Measurements from ENCODE around the gene EDARADD.

EDARADD gene

DNA sequence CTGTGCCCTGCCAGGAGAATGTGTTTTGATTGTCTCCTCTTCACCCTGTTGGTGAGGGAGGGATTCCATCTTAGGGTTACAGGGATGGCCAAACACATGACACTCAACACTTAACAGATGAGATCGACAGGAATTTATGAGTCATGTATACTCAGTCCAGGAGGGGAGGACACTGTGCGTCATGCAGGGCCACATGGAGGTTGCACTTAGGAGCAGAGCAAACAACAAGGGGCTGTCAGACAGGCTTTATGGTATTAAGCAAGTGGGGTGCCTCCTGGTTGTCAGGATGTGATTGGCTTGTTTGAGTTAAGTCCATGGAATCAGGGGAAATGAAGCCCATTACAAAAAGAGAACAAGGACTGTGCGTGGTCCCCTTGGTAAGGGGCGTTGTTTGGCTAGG lies 26.9 kb downstream of the EDARADD start:
- Histone ChIP-seq H3K27ac (ENCODE audit: low read depth, low read length) (no peak overlapping the region), H3K36me3 (ENCODE audit: control insufficient read depth, insufficient read depth, low read length) (no peaks in the 10 kb centered on the region), H3K9ac (ENCODE audit: low read length) (no peak overlapping the region), H3K4me1 (ENCODE audit: control insufficient read depth, insufficient read depth, low read length) (no peaks in the 10 kb centered on the region), H3K27me3 (ENCODE audit: control insufficient read depth, insufficient read depth, low read length) (no peaks in the 10 kb centered on the region), H3K4me3 (ENCODE audit: low read length) (no peak overlapping the region)

GRCh38 chr1:236421850-236422516 lies 27.9 kb downstream of the EDARADD start:
- H3K27me3 ChIP-seq (ENCODE audit: control insufficient read depth, insufficient read depth, low read length): no peaks in the 10 kb centered on the region
- no peak overlapping the region for H3K9ac ChIP-seq (ENCODE audit: low read length)
- H3K4me3 ChIP-seq (ENCODE audit: low read length): no peak overlapping the region
- no peak overlapping the region for H3K27ac ChIP-seq (ENCODE audit: low read depth, low read length)
- H3K36me3 ChIP-seq (ENCODE audit: control insufficient read depth, insufficient read depth, low read length): no peaks in the 10 kb centered on the region
- H3K4me1 ChIP-seq (ENCODE audit: control insufficient read depth, insufficient read depth, low read length): no peaks in the 10 kb centered on the region

- H3K27me3 ChIP-seq (ENCODE audit: control insufficient read depth, insufficient read depth, low read length): no peaks in the 10 kb centered on the region
- no peaks in the 10 kb centered on the region for H3K4me1 ChIP-seq (ENCODE audit: control insufficient read depth, insufficient read depth, low read length)
- H3K9ac ChIP-seq (ENCODE audit: low read length): no peak overlapping the region
- no peak overlapping the region for H3K27ac ChIP-seq (ENCODE audit: low read depth, low read length)
- H3K4me3 ChIP-seq (ENCODE audit: low read length): no peak overlapping the region
- no peaks in the 10 kb centered on the region for H3K36me3 ChIP-seq (ENCODE audit: control insufficient read depth, insufficient read depth, low read length)
These were observed 28.4 kb downstream of the EDARADD start for GRCh38 chr1:236422517-236422876.

DNA sequence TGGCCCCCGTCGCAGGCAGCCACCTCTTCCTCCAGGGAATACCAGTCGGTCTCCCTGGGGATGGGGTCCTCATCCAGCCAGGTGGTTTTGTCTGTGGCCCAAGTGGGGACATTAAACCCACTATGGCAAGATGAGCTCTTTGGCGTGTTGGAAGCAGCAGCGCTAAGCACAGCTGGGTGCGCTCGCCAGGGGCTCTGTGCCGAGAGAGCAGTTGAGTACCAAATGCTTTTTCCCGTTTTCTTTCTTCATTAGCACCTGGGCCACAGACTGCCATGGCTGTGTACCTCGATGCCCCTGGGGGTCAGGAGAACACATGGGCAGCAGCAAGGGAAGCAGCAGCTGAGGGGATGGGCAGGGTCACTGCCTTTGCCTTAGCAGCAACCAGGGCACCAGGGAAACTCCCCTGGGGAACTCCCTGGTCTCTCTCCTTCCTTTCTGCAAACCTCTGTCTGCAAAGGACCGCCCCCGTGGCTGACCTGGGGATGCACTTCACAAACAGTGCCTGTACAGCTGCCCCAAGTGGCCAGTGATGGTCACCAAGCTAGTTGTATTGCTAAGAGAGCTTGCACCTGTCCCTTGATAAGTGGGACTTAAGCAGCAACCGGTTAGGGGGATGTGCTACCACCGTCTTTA lies 31.1 kb downstream of the EDARADD start:
- no peak overlapping the region for H3K4me3 ChIP-seq (ENCODE audit: low read length)
- no peaks in the 10 kb centered on the region for H3K27me3 ChIP-seq (ENCODE audit: control insufficient read depth, insufficient read depth, low read length)
- no peak overlapping the region for H3K9ac ChIP-seq (ENCODE audit: low read length)
- no peaks in the 10 kb centered on the region for H3K4me1 ChIP-seq (ENCODE audit: control insufficient read depth, insufficient read depth, low read length)
- H3K36me3 ChIP-seq (ENCODE audit: control insufficient read depth, insufficient read depth, low read length): no peaks in the 10 kb centered on the region
- no peak overlapping the region for H3K27ac ChIP-seq (ENCODE audit: low read depth, low read length)

DNA sequence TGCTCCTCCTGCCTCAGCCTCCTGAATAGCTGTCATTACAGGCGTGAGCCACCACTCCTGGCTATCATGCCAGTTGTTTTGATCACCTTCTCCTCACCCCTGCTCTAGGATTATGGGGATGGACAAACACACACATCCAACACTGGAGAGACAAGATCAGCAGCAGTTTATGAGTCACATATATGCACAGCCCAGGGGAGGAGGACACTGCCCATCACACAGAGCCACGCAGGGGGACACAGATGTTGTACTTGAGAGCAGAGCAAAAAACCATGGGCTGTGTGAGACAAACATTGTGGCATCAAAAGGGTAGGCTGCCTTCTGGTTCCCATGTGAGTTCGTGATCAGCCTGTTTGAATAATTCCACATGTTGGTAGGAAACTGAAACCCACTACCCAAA lies 32.1 kb downstream of the EDARADD start:
- Histone ChIP-seq H3K4me1 (ENCODE audit: control insufficient read depth, insufficient read depth, low read length) (no peaks in the 10 kb centered on the region), H3K36me3 (ENCODE audit: control insufficient read depth, insufficient read depth, low read length) (no peaks in the 10 kb centered on the region), H3K4me3 (ENCODE audit: low read length) (no peak overlapping the region), H3K9ac (ENCODE audit: low read length) (no peak overlapping the region), H3K27ac (ENCODE audit: low read depth, low read length) (no peak overlapping the region), H3K27me3 (ENCODE audit: control insufficient read depth, insufficient read depth, low read length) (no peaks in the 10 kb centered on the region)

- H3K9ac ChIP-seq (ENCODE audit: low read length): no peak overlapping the region
- no peaks in the 10 kb centered on the region for H3K4me1 ChIP-seq (ENCODE audit: control insufficient read depth, insufficient read depth, low read length)
- H3K27ac ChIP-seq (ENCODE audit: low read depth, low read length): no peak overlapping the region
- no peaks in the 10 kb centered on the region for H3K27me3 ChIP-seq (ENCODE audit: control insufficient read depth, insufficient read depth, low read length)
- no peak overlapping the region for H3K4me3 ChIP-seq (ENCODE audit: low read length)
- H3K36me3 ChIP-seq (ENCODE audit: control insufficient read depth, insufficient read depth, low read length): no peaks in the 10 kb centered on the region
These were observed 35.7 kb downstream of the EDARADD start for GRCh38 chr1:236429715-236430274.

- H3K27me3 ChIP-seq (ENCODE audit: control insufficient read depth, insufficient read depth, low read length): no peaks in the 10 kb centered on the region
- no peaks in the 10 kb centered on the region for H3K36me3 ChIP-seq (ENCODE audit: control insufficient read depth, insufficient read depth, low read length)
- no peak overlapping the region for H3K4me3 ChIP-seq (ENCODE audit: low read length)
- no peak overlapping the region for H3K9ac ChIP-seq (ENCODE audit: low read length)
- no peaks in the 10 kb centered on the region for H3K4me1 ChIP-seq (ENCODE audit: control insufficient read depth, insufficient read depth, low read length)
- H3K27ac ChIP-seq (ENCODE audit: low read depth, low read length): no peak overlapping the region
These were observed 39.8 kb downstream of the EDARADD start for GRCh38 chr1:236433819-236434315.

GRCh38 chr1:236438614-236439013 lies 44.5 kb downstream of the EDARADD start:
- Histone ChIP-seq H3K27me3 (ENCODE audit: control insufficient read depth, insufficient read depth, low read length) (no peaks in the 10 kb centered on the region), H3K27ac (ENCODE audit: low read depth, low read length) (no peak overlapping the region), H3K36me3 (ENCODE audit: control insufficient read depth, insufficient read depth, low read length) (no peaks in the 10 kb centered on the region), H3K4me3 (ENCODE audit: low read length) (no peak overlapping the region), H3K4me1 (ENCODE audit: control insufficient read depth, insufficient read depth, low read length) (no peaks in the 10 kb centered on the region), H3K9ac (ENCODE audit: low read length) (no peak overlapping the region)

GRCh38 chr1:236440373-236440772 lies 46.3 kb downstream of the EDARADD start:
- no peak overlapping the region for H3K9ac ChIP-seq (ENCODE audit: low read length)
- no peak overlapping the region for H3K4me3 ChIP-seq (ENCODE audit: low read length)
- H3K4me1 ChIP-seq (ENCODE audit: control insufficient read depth, insufficient read depth, low read length): no peaks in the 10 kb centered on the region
- H3K36me3 ChIP-seq (ENCODE audit: control insufficient read depth, insufficient read depth, low read length): no peaks in the 10 kb centered on the region
- no peak overlapping the region for H3K27ac ChIP-seq (ENCODE audit: low read depth, low read length)
- H3K27me3 ChIP-seq (ENCODE audit: control insufficient read depth, insufficient read depth, low read length): no peaks in the 10 kb centered on the region

- Histone ChIP-seq H3K4me3 (ENCODE audit: low read length) (no peak overlapping the region), H3K27ac (ENCODE audit: low read depth, low read length) (no peak overlapping the region), H3K9ac (ENCODE audit: low read length) (no peak overlapping the region), H3K36me3 (ENCODE audit: control insufficient read depth, insufficient read depth, low read length) (no peaks in the 10 kb centered on the region), H3K4me1 (ENCODE audit: control insufficient read depth, insufficient read depth, low read length) (no peaks in the 10 kb centered on the region), H3K27me3 (ENCODE audit: control insufficient read depth, insufficient read depth, low read length) (no peaks in the 10 kb centered on the region)
These were observed 56.7 kb downstream of the EDARADD start for GRCh38 chr1:236450779-236451178.

DNA sequence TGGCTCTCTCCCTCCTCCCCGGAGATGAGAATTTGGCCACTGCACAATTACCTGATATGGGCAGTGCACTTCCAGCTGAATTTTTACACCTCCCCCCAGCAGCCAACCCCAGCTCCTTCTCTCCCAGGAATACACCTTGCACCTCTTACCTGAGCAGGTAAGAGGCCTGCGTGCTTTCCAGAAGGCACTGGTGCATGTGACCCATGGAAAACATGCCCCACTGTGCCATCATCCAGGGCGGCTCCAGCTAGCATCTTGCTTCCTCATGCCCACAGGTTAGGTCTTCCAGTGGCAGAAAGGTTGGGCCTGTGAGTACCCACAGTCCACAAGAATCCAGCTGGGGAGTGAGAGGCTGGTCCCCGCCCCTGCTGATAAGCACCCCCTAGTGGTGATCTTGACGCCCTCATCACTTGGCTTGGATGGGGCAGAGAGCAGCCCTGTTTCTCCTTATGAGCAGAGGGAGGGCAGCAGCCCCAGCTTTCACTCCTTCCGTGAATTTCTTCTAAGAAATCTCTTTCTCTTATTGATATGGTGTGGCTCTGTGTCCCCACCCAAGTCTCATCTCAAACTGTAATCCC lies 57.8 kb downstream of the EDARADD start:
- H3K9ac ChIP-seq (ENCODE audit: low read length): no peak overlapping the region
- H3K4me3 ChIP-seq (ENCODE audit: low read length): no peak overlapping the region
- H3K36me3 ChIP-seq (ENCODE audit: control insufficient read depth, insufficient read depth, low read length): no peaks in the 10 kb centered on the region
- no peaks in the 10 kb centered on the region for H3K4me1 ChIP-seq (ENCODE audit: control insufficient read depth, insufficient read depth, low read length)
- H3K27me3 ChIP-seq (ENCODE audit: control insufficient read depth, insufficient read depth, low read length): no peaks in the 10 kb centered on the region
- H3K27ac ChIP-seq (ENCODE audit: low read depth, low read length): no peak overlapping the region

GRCh38 chr1:236455243-236455642 lies 61.2 kb downstream of the EDARADD start:
- Histone ChIP-seq H3K27ac (ENCODE audit: low read depth, low read length) (no peak overlapping the region), H3K9ac (ENCODE audit: low read length) (no peak overlapping the region), H3K36me3 (ENCODE audit: control insufficient read depth, insufficient read depth, low read length) (no peaks in the 10 kb centered on the region), H3K27me3 (ENCODE audit: control insufficient read depth, insufficient read depth, low read length) (no peaks in the 10 kb centered on the region), H3K4me1 (ENCODE audit: control insufficient read depth, insufficient read depth, low read length) (no peaks in the 10 kb centered on the region), H3K4me3 (ENCODE audit: low read length) (no peak overlapping the region)
